Hepatocyte (in vitro differentiated cells): Measurements from ENCODE around the gene RIMBP2. TPM values are rescaled to one million over a fixed set of nuclear protein-coding genes. Genes with fewer than 3 reads are reported as not detected.

Experiments used
- DNase-seq: peaks from one replicate; pipeline ENCODE4 v3.0.0-alpha.2; 2016; ENCODE audit warnings: low spot score
- H2AFZ ChIP-seq: fragments of 200-600 bp; sonication (generic); 2 replicates; pipeline ENCODE4 v1.6.0; 2016; ENCODE audit warnings: antibody characterized with exemption, mild to moderate bottlenecking
- H3K27ac ChIP-seq: fragments of 200-600 bp; sonication (generic); 2 replicates; pipeline ENCODE4 v1.5.1; 2016; ENCODE audit warnings: mild to moderate bottlenecking
- H3K27me3 ChIP-seq: fragments of 200-600 bp; sonication (generic); 2 replicates; pipeline ENCODE4 v1.6.1; 2016
- H3K36me3 ChIP-seq: fragments of 200-600 bp; sonication (generic); replicated peaks from 2 replicates; pipeline ENCODE4 v1.5.1; 2016; ENCODE audit warnings: low read depth; ENCODE audit not compliant: insufficient read depth
- H3K4me1 ChIP-seq: fragments of 200-600 bp; sonication (generic); 2 replicates; pipeline ENCODE4 v1.5.1; 2016; ENCODE audit warnings: mild to moderate bottlenecking, moderate library complexity; ENCODE audit not compliant: insufficient read depth
- H3K4me2 ChIP-seq: fragments of 200-600 bp; sonication (generic); 2 replicates; pipeline ENCODE4 v1.6.0; 2016
- H3K4me3 ChIP-seq: fragments of 200-600 bp; sonication (generic); 2 replicates; pipeline ENCODE4 v1.5.1; 2016; ENCODE audit warnings: mild to moderate bottlenecking
- H3K79me2 ChIP-seq: fragments of 200-600 bp; sonication (generic); 2 replicates; pipeline ENCODE4 v1.6.0; 2017; ENCODE audit warnings: mild to moderate bottlenecking
- H3K9me2 ChIP-seq: fragments of 200-600 bp; sonication (generic); replicated peaks from 2 replicates; pipeline ENCODE4 v1.6.0; 2017; ENCODE audit warnings: mild to moderate bottlenecking; ENCODE audit not compliant: insufficient read depth
- H3K9me3 ChIP-seq: fragments of 200-600 bp; sonication (generic); 2 replicates; pipeline ENCODE4 v1.5.1; 2016; ENCODE audit warnings: low read depth, mild to moderate bottlenecking
- H4K20me1 ChIP-seq: fragments of 200-600 bp; sonication (generic); 2 replicates; pipeline ENCODE4 v1.6.0; 2016; ENCODE audit warnings: mild to moderate bottlenecking; ENCODE audit not compliant: insufficient read depth, poor library complexity, severe bottlenecking
- EZH2 ChIP-seq: fragments of 200-600 bp; sonication (generic); IDR thresholded peaks from 2 replicates; pipeline ENCODE4 v1.6.1; 2016; ENCODE audit warnings: antibody characterized with exemption, mild to moderate bottlenecking, borderline replicate concordance
- EZH2phosphoT487 ChIP-seq: fragments of 200-600 bp; sonication (generic); IDR thresholded peaks from one replicate; pipeline ENCODE4 v1.6.1; 2018; ENCODE audit warnings: antibody characterized with exemption, mild to moderate bottlenecking, low read depth, moderate library complexity; ENCODE audit not compliant: unreplicated experiment, severe bottlenecking
- WGBS: methylation state at CpG from one replicate; pipeline ENCODE4 v1.1.6; 2016; ENCODE audit warnings: low lambda C conversion rate; ENCODE audit errors: missing lambda C conversion rate; 5-methylcytosine and 5-hydroxymethylcytosine counted together
- polyA plus RNA-seq: library from polyadenylated mRNA; unstranded; fragments of >200 nt; fragmentation: Nextera tagmentation; extraction: Ambion mirVana; gene quantifications from 2 replicates; pipeline ENCODE4 v1.2.1, GENCODE V29; 2016
- total RNA-seq: library from RNA; depleted of rRNA; stranded (reverse); fragments of >200 nt; gene quantifications from 2 replicates; pipeline ENCODE4 v1.2.3, GENCODE V29; 2014
- TF ChIP-seq, protein P1 (sequence below): fragments of 200-600 bp; sonication (generic); IDR thresholded peaks from 2 replicates; pipeline ENCODE4 v1.5.1; 2016; ENCODE audit warnings: antibody characterized with exemption, mild to moderate bottlenecking; ENCODE audit not compliant: poor library complexity

RIMBP2 gene
- total and polyA plus RNA-seq, 2 experiments from 2014 or later: 2.5 to 4.4 TPM

DNA sequence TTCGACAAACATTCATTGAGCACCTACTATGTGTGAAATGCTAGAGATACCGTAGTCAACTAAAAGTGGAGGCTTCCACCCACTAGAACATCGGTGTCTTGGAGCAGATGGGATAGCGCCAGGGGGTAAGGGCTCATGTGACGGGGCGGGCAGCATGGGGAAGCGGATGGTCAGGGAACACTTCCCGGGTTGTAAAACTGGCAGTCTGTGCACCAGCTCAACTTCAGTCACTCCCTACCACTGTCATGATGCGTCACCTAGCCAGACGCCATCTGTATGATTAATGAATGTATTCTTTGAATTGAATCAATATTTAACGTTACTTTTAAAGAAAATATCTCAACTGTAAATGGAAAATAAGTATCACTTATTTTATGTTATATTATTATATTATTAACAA, 284.9 kb downstream of the RIMBP2 start:
- Histone ChIP-seq H3K79me2 (no peaks in the 10 kb centered on the region), H2AFZ (no peak overlapping the region), H3K27me3 (no peaks in the 10 kb centered on the region), H3K9me2 (no peaks in the 10 kb centered on the region), H4K20me1 (no peaks in the 10 kb centered on the region), H3K4me3 (no peak overlapping the region), H3K4me1 (no peaks in the 10 kb centered on the region), H3K9me3 (no peaks in the 10 kb centered on the region), H3K27ac (no peak overlapping the region), H3K4me2 (no peak overlapping the region), H3K36me3 (no peaks in the 10 kb centered on the region)
- 94% methylated on average over 11 of the region's 11 CpGs for WGBS
- no peak for DNase-seq
- TF ChIP-seq, protein P1, sequence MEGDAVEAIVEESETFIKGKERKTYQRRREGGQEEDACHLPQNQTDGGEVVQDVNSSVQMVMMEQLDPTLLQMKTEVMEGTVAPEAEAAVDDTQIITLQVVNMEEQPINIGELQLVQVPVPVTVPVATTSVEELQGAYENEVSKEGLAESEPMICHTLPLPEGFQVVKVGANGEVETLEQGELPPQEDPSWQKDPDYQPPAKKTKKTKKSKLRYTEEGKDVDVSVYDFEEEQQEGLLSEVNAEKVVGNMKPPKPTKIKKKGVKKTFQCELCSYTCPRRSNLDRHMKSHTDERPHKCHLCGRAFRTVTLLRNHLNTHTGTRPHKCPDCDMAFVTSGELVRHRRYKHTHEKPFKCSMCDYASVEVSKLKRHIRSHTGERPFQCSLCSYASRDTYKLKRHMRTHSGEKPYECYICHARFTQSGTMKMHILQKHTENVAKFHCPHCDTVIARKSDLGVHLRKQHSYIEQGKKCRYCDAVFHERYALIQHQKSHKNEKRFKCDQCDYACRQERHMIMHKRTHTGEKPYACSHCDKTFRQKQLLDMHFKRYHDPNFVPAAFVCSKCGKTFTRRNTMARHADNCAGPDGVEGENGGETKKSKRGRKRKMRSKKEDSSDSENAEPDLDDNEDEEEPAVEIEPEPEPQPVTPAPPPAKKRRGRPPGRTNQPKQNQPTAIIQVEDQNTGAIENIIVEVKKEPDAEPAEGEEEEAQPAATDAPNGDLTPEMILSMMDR: no peak
- TF ChIP-seq EZH2phosphoT487 (no peak), EZH2 (no peak)

DNA sequence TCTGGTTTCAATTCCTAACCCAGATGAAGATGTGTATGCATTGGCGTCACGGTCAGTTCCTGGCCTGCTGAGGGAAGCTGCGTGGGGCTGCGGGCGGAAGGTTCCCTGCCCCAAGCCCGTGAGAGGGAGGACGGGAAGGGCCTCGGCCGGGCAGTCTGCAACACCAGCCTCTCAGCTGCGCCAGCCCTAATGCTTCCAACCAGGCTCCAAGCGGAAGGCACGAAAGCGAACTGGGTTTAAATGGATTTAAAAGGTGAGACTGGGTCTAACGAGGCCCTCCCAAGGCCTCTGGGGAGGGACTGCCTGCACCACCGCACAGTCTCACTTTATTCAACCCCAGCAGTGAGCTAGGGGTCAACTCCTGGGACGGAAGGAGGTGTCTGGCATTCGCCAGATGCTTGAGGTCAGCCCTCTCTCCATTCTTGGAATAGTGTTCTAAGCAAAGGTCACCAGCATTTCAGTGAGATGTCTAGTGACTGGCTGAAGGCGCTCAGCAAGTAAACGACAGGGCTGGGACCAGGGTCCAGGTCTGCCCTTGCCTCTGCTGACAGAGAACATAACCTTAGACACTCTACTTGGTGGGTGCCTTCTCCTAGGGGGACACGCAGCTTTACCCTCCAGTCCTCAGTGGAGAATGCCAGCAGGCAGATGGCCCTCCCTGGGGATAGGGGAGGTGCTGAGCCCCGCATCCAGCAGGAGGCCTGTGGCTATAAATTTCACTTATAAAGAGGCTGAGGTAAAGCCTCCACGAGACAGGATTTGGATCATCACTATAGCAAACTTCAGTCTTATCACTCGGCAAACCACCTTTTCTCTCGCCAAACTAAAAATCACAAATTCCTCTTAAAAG, 286.2 kb downstream of the RIMBP2 start:
- DNase-seq: no peak
- WGBS: 84% methylated on average over 24 of the region's 24 CpGs

DNA sequence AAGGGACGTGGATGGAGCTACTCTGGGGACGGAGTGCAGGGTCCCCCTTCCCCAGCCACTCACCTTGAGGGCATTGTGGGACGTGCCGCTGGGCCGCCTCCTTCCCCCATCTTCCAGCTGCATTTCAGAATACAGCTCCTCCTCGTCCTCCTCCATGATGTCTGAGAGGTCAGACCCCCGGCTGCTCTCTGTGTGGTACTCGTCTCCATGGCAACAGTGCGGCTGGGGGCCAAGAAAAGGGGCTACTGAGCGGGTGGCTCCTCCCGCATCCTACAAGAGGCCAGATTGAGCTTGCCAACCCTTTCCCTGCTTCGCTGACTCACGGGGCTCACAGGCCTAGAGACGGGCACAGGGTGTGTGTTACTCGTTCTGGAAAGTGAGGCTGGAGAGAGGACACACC, 288.0 kb downstream of the RIMBP2 start:
- Histone ChIP-seq H3K79me2 (no peaks in the 10 kb centered on the region), H4K20me1 (no peaks in the 10 kb centered on the region), H3K9me2 (no peaks in the 10 kb centered on the region), H2AFZ (no peak overlapping the region), H3K4me1 (no peaks in the 10 kb centered on the region), H3K27me3 (no peaks in the 10 kb centered on the region), H3K4me2 (no peak overlapping the region), H3K27ac (no peak overlapping the region), H3K36me3 (no peaks in the 10 kb centered on the region), H3K4me3 (no peak overlapping the region), H3K9me3 (no peaks in the 10 kb centered on the region)
- 82% methylated on average over 15 of the region's 15 CpGs for WGBS
- TF ChIP-seq, protein P1: no peak
- TF ChIP-seq EZH2phosphoT487 (no peak), EZH2 (no peak)
- no peak for DNase-seq

More for the DNA sequence above, 286.2 kb downstream of the RIMBP2 start:
- Histone ChIP-seq H3K27ac (no peak overlapping the region), H3K4me2 (no peak overlapping the region), H3K4me1 (no peaks in the 10 kb centered on the region), H3K79me2 (no peaks in the 10 kb centered on the region), H3K36me3 (no peaks in the 10 kb centered on the region), H2AFZ (no peak overlapping the region), H3K9me2 (no peaks in the 10 kb centered on the region), H3K9me3 (no peaks in the 10 kb centered on the region), H3K4me3 (no peak overlapping the region), H4K20me1 (no peaks in the 10 kb centered on the region), H3K27me3 (no peaks in the 10 kb centered on the region)
- TF ChIP-seq EZH2phosphoT487: no peak
- TF ChIP-seq, protein P1: no peak
- no peak for TF ChIP-seq EZH2
